Measurements from ENCODE around the gene WDR33. TPM values are rescaled to one million over a fixed set of nuclear protein-coding genes. Genes with fewer than 3 reads are reported as not detected.

Gene WDR33
- 16.7 and 59.1 TPM in 2 replicates for total RNA-seq

GRCh38 chr2:127810619-127811396 lies at the start of gene WDR33:
WDR33 (minus strand) TSS chr2:127811171; CDS start chr2:127770981, 40,190 bp downstream.

GRCh38 chr2:127701193-127701650 lies 109.7 kb downstream of the WDR33 start, which contains the start of gene SFT2D3:
SFT2D3 (plus strand) TSS chr2:127701497; CDS start chr2:127701529, 32 bp downstream.

GRCh38 chr2:127675331-127676261 lies 135.4 kb downstream of the WDR33 start, which contains the start of gene LIMS2:
LIMS2 (minus strand) TSS chr2:127675530; CDS start chr2:127675024, 506 bp downstream.

Other genes starting within 250 kb of the WDR33 start
- not detected in 2 replicates for gene GPR17, start 165.0 kb downstream of the WDR33 start, total RNA-seq
- 11.2 and 20.9 TPM in 2 replicates for gene LIMS2, start 135.6 kb downstream of the WDR33 start, total RNA-seq
- 2.1 and 2.6 TPM in 2 replicates for gene SFT2D3, start 109.7 kb downstream of the WDR33 start, total RNA-seq
- gene POLR2D, start 47.0 kb upstream of the WDR33 start, total RNA-seq: 16.0 and 33.9 TPM in 2 replicates
- gene AMMECR1L, start 74.8 kb upstream of the WDR33 start, total RNA-seq: 12.3 and 24.2 TPM in 2 replicates
- 2.3 and 5.6 TPM in 2 replicates for gene SAP130, start 216.9 kb upstream of the WDR33 start, total RNA-seq

All from bladder microvascular endothelial cell (primary cell).